ENCODE measurements around the gene UVRAG.

The UVRAG gene

DNA sequence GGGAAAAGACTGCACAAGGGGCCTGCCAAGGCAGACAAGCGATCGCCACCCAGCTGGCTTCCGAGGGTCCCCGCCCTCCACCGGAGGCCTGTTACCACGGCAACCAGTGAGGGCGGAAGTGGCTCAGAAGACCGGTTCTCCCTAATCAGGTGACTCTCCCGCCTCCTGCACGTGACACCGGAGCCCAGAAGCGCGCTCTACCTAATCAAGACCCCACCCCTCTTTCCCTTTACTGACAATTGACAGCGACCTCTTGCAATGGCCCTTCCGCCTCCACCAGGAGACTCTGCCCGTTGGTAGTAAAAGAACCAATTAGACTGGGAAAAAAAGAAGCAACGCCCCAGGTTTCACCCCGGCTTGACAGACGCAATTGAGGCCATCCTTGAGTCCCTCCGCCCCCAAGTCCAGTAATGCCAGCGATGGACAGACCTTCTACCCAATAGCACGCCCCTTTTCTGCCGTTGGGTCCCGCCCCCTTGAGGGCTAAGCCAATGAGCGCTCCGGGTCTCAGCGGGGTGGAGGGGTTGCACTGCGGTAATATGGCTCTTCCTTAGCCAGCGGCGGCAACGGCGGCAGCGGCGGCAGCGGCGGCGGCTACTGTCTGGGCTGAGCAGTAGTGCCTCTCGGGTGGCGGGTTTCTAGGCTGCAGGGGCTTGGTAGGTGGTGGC lies at the start of gene UVRAG:
TSS of gene UVRAG (plus strand) at position 534 of the 668 bp plus-strand sequence. CDS start 198 bp downstream, outside the sequence.
- DNase-seq, result peak; percentile 99

DNA sequence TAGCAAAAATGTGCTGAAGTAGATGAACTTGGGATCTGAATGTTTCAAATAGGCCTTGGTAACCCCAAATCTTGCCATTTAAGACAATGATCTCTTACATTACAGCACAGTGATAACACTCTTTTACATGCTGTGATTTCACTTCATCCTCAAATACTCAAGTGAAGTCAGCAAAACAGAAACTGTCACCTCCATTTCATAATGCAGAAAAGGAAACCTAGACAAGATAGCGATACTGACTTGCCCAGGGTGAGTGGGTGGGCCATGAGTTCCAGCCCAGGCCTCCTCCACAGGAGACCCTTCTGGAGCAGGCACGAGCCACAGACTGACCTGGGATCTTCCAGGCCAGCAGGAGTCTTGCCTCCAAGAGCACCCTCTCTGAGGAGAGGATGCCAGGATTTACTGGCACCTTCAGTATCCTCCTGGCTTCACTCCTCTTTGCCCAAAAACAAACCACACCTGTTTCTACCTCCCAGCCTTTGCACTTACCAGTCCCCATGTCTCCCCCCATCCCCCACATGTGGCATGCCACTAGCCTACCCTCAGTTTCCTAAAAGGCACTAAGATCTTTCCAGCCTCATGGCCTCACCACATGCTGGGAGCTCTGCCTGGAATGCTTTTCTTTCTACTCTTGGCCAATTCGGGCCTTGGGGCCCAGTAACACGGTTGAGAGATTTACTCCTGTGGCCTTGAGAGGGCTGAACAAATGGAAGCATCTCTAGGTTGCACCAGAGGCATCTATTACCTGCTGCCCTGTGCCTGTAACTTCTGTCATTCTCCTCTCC lies 48.4 kb upstream of the UVRAG start:
- no peak for DNase-seq

DNA sequence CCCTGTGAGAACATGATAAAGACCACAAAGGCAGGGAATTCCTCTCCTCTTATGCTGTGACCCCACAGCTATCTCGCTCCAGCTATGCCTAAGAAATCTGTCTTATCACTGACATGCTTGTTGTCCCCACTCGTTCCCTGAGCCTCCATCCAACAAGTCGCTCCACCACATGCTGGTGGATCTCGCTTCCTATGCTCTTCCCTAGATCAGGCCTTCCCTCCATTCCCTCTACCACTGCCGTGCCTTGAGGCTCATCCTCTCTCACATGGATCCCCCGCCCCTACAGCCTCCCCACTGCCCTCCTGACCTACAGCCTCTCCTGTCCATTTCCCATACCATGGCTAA lies 47.8 kb upstream of the UVRAG start:
- no peak for DNase-seq

DNA sequence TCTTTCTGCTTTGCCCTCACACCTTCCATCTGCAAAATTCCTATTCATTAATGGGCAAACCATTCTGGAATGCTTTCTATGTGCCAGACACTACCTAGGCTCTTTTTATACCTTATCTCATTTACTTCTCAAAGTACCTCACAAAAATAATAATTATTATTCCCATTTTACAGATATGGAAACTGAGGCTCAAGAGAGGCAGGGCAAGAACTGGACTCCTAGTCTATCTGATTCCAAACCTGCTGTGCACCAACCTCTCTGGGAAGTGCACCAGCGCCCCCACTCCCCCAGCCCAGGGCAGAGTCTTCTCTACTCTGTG lies 47.3 kb upstream of the UVRAG start:
- no peak for DNase-seq

DNA sequence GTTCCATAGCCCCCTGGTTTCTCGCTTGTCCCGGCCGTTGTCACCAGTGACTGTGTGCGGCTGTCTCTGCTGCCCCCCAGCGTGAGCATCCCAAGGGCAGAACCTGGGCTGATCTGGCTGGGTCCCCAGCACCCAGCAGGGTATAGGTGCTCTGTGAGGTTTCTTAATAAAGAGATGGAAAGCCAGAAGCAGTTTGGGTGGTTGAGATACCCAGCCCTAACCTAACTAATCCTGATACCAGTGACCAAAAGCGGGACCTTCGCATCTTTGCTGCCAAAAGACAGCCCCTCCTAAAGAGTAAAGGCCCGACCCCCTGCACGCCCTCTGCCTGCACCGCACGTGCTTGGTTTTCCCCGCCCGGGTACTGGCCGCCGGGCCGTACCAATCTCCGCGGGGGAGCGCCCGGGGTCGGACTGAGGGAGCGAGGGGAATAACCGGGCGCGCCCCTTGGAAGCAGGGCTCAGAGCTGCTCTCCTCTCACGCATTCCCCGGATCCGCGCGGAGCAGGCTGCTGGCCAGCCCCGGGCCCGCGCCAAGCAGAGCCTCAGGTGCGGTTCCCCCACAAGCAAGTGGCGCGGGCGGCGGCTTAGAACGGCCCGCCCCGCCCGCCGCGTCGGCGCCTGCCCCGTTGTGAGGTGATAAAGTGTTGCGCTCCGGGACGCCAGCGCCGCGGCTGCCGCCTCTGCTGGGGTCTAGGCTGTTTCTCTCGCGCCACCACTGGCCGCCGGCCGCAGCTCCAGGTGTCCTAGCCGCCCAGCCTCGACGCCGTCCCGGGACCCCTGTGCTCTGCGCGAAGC lies 46.7 kb upstream of the UVRAG start, which contains the start of gene DGAT2:
TSS of gene DGAT2 (plus strand) at position 667 of the 797 bp plus-strand sequence. CDS start 214 bp downstream, outside the sequence.
- peak; percentile 76 for DNase-seq

DNA sequence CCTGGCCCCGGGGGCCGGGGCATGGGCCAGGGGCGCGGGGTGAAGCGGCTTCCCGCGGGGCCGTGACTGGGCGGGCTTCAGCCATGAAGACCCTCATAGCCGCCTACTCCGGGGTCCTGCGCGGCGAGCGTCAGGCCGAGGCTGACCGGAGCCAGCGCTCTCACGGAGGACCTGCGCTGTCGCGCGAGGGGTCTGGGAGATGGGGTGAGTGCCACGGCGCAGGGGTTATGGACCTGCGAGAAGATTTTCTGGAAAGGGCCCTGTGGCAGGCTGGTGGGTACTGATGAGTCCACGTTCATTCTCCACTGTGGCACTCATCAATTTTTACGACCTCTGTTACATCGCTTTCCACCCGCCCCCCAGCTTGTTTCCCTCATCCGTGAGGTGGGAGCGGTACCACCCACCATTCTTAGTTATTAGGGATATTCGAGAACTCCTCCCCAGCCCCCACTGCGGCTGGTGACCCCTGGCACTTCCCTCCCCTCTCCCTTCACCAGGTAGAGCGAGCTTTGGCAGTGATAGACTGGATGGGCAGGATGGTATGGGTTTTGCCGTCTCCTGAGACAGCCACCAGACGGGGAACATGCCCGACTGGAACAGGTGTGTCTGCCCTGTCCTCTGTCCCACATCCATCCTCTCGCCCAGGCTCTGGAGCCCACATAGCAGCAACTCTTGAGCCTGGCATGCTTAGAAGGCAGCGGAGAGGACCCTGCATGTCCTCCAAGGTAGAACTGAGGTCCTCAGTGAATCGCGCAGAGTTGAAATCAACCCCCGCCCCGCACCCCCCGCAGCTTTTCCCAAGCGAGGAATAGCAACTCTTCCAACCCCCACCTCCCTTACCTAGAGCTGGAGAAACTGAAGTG lies 45.9 kb upstream of the UVRAG start:
- peak; percentile 11 for DNase-seq

DNA sequence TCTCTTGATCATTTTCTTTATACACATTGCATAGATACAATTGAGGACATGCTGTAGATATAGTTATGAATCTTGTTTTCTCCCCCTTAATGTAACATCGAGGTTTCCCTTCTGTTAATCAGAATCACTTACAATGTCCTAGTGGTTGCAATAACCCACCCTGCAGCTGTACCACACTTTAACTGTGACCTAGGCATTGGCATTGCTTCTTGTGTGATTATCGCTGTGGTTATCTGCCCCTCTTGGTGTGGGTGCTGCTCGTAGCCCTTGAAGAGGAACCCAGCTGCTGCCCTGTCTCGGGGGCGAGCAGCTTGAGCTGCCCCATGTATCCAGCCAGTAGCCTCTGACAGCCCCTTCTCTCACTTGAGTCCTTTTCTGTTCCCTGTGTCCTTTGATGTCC lies 44.9 kb upstream of the UVRAG start:
- no peak for DNase-seq

DNA sequence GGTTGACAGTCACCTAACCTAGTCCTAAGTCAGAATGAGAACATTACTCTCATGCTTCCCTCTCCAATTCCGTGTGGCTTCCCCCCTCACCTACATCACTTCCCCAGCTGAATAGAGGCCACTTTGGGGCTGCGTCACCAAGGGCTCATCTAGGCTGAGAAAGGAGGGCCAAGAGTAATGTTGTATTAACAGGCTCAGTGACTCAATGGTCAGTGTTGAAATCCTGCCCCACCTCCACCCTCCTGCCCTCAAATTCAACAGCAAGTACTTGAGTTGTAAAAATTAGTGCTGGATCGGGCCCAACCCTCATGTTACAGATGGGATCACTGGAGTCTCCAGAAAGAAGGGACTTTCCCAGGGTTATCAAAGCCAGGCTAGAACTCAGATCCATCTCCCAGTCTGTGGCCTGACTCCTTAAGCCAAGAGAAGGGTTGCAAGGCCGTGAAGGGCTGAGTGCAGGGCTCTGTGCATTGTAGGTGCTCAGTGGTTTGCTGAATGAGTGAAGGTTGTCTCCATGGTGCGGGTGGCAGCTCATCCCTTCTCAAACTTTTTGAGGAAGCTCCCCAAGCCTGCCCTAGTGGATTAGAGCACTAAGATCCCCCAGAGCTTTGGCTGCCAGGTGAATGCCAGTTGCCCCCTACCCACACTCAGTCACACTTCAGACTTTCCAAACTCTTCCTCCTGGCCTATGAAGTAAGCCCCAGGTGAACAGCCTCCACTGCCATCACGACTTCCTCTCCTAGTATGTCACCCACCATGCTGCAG lies 43.2 kb upstream of the UVRAG start:
- no peak for DNase-seq

DNA sequence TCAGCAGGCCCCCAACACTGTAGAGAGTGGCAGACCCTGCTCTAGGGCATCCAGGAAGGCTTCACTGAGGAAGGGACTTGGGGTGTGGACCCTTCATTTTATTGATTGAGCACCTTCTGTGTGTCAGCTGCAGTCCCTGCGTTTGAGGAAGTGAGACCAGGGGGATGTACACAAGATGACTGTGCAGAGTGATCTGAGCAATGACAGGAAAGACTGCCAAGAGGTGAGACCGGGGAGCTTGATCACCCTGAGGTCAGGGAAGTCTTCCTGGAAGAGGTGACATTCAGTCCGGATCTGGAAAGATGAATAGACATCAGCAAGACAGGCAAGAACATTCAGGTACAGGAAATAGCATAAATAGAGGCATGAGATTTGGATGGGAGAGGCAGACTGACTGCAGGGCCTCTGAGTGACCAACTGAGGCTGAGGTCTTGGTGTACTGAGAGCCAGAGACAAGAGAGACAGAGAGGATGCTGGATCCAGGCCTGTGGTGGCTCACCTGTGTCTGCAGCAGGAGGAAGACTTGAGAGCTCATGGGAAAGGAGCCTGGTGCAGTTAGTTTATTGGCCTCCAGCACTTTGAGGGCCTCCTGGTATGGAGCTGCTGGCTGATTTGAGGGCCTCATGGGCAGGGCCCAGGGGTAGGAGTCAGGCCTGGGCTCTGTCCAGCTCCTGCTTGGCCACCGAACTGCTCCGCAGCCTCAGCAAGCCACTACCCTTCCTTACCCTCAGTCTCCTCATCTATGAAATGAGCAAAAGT lies 41.2 kb upstream of the UVRAG start:
- no peak for DNase-seq

DNA sequence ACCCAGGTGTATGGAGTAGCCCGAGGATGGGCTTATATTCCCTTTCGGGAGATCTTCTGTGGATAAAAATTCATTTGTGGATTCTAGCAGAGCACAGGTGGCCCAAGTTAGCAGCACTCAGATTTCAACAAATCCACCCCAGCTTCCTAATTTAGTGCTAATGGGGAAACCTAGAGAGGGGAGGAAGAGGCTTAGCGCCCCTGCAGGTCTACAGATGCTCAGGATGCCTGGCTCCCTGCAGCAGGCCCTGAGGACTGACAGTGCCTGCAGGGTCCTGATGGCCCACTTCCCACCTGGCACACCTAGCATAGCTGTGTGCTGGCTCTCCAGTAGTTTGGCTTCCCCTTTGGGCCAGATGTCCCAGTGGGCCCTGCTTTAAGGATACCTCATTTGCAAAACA lies 40.0 kb upstream of the UVRAG start:
- no peak for DNase-seq

DNA sequence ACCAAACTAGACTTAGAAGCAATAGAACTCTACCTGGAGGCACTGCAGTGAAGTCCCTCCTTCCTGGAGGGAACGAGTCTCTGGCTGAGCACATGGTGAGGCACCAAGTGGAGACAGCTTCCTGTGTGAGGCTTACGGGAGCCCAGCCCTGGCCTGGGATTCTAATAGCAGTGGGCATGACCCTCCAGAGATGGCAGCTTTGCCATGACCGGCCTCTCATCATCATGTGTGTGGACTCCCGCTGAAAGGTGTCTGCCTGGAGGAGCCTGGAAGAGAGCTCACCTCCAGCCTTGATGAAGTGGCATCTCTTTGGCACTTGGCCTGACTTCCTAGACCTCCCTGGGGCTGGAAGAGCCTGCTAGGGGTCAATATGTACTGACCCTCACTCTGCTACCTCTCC lies 38.5 kb upstream of the UVRAG start:
- DNase-seq, result no peak

DNA sequence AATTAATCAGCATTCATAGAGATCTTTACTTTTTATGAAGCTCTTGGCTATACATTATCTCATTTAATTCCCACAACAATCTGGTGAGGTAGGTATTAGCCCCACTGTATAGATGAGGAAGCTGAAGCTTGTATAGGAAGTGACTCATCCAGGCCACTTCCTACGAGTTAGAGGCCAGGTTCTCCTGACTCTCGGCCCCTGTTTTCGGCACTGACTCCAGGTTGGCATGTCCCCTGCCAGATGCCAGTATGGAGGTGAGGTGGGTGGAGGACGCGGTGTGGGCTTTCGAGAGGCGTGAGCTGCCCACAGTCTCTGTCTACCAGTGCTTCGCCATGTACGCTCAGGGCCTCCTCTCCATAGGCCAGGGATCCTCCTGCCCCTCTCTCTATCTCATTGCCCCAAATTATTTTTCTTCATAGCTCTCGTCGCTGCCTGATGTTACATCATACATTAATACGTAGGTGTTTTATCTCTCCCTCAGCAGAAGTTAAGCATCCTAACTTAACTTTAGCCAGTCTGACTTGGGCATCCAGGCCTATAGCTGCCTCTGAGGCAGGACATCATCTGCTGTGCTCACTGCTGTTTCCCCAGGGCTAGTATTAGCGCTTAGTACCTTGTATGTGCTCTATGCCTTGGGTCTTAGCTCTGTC lies 37.4 kb upstream of the UVRAG start:
- DNase-seq, result no peak

DNA sequence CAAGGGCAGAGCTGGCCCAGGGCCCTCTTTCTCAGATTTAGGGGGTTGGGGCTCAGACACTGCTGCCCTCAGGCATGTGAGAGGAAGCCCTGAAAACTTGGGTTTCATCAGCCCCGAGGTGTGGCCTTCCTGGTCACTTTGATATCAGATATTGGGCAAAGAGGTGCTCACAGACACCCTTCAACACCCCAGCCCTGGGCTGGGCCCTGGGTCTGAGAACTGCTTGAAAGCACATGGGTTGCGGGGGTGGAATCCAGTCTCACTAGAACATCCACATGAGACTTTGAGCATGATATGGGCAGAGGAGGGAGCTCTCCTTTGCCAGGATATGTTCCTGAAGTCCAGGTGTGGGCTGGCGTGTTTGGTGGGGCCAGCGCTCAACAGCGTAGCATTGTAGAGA lies 36.0 kb upstream of the UVRAG start:
- DNase-seq, result no peak

DNA sequence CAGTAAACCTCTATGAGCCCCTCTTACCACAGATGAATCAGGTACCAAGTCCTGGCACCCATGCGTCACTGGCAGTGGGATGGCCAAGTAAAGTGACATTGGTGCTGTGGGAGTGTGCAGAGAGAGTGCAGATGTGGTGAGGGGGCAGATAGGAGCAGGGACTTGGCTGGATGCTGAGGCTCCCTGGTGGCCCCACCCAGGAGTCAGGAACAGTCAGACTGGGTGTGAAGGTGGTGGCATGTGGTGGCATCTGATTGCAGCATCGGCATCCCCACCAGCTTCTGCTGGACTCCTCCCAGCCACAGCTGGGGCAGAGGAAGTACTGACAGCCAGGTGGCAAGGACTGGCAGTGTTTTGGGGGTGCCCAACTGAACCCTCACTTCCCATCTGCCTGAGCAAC lies 35.0 kb upstream of the UVRAG start:
- DNase-seq, result no peak

DNA sequence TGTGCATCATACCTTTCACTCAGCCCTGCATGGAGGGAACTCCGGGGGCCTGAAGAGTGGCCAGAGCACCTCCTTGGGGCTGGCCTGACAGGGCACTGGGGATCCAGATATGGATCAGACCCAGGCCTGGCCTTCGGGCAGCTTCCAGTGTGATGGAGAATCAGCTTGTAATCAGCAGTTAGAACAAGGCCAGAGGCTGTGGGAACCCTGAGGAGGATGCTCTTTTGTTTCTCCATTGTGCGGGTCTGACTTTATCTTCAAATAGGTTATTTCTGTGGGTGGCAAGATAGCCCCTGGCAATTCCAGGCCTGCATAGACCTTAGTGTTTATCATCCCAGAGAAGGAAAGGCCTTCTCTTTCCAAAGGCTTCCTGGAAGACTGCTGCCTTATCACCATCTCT lies 34.1 kb upstream of the UVRAG start:
- no peak for DNase-seq

DNA sequence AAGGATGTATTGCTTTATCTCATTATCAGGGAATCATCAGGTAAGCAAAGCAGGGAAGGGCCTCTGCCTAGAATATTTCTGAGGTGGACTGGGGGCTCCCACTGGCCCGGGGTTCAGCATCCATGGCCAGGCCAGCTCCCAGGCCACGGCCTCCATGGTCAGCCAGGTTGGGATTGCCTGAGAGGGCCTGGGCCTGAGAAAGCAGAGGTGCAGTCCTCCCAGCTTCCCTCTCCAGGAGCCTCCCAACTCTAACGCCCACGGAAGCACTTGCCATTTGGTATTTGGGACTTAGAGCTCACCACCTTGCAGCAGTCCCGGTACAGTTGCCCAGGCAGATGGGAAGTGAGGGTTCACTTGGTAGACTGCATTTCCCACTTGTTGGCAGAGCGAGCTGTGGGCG lies 33.7 kb upstream of the UVRAG start:
- DNase-seq, result no peak

DNA sequence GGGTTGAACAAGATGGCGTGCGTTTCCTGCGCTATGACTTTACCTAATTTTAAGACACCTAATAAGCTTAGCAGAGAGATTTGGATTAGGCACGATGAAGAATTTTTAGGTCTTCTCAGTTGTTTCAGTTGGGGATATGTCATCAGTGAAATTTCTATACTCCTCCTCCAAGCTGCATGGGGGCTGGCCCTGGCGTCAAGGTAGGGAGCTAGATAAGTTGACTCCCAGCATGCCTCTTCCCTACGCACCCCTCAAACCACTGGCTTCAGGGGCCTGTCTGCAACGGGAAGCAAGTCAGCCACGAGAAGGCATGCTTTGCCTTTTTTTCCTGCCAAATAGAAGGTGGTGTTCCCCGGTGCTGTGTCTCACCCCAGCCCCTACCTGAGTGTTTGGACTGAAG lies 33.2 kb upstream of the UVRAG start:
- no peak for DNase-seq

DNA sequence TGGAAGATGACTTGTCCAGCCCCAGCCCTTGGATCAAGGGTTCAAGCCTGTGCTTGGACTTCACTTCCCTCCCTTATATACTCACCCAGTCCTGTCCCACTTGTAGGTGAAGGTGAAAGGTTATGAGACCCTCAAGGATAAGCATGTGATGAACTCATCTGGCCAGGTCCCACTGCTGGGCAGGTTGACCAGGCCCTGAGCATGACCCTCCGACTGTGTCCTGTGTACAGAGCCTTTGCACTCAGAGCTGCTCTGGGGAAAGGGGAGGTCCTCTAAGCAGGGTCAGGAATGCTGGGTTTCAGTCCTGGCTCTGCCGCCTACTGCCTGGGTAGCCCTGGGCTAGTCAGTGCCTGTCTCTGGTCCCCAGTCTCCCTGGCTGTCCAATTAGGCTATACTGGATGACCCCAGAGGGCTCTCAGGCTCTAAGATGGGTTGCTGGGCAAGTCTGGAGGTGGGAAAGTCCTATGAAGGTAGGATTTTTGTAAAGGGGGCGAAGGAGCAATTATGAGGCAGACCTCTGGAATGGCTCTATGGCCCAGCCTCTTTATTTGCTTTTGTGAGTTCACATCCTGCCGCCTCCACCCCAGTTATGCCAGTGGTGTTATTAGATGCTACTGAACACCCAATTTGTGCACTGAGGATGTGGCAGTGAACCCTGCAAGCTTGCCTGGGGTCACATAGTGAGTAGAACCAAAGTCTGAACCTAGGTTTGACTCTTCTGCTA lies 32.3 kb upstream of the UVRAG start:
- no peak for DNase-seq

DNA sequence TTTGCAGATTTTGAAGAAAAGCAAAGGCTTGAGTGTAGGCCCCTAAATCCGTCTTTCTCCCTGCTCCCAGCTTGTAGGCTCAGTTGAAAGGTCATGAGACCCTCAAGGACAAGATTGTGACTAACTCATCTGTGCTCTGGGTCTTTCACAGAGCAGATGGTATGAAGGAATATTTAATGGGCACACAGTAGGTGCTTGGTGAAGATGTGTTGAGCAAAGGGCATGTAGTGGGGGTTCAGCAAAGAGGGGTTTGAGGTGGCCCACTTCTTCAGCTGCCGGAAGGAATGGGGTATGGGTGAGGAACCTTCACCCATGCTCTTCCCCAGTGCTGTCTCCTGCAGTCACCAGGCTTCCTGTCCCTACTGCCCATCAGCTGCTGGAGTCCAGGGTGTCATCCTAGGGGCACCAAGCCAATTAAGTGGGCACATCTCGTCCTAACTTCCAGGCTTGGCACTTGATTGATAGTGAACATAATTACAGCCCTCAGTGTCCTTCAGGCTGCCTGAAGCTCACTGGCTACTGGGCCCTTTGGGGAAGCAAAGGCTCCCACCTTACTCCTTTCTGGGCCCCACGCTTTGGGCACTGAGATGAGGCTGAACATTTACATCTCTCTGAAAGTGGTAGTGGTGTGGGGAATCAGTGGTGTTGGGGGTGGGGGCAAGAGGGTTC lies 31.5 kb upstream of the UVRAG start:
- no peak for DNase-seq

DNA sequence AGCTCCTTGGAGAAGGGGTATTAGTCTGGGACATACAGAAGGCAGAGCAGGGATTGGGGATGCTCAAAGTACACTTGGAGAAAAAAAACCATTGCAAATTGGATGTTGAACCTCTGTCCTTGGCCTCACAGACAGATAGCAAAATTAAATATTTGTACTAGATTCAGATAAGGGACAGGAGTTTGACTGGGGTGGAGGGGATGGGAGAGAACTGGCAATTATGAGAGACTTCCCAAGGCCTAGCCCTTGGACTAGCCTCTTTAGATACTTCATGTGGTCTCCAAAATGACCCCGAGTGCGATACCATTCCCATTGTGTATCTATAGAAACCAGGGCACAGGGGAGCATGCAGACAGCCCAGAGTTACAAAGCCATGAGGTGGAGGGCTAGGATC lies 30.9 kb upstream of the UVRAG start:
- DNase-seq, result no peak
